Esophagus muscularis mucosa (tissue), 3 donors: ENCODE measurements around the gene SYNE1.

ENCODE experiments used
- POLR2A ChIP-seq: fragments of 450-650 bp; IDR thresholded peaks from one replicate; pipeline ENCODE4 v1.6.1; 2017; ENCODE audit warnings: antibody characterized with exemption, moderate library complexity, mild to moderate bottlenecking, low read depth
- TF ChIP-seq, protein P1 (sequence below), 3 experiments: fragments of 200-600 bp in 2 of 3; fragments of 450-650 bp in 1 of 3; sonication (generic) in 2 of 3; IDR thresholded peaks; one replicate each; pipeline ENCODE4 v1.5.1; 2017 to 2019; ENCODE audit warnings: antibody characterized with exemption in 3 of 3, mild to moderate bottlenecking in 2 of 3, moderate library complexity in 1 of 3

DNA sequence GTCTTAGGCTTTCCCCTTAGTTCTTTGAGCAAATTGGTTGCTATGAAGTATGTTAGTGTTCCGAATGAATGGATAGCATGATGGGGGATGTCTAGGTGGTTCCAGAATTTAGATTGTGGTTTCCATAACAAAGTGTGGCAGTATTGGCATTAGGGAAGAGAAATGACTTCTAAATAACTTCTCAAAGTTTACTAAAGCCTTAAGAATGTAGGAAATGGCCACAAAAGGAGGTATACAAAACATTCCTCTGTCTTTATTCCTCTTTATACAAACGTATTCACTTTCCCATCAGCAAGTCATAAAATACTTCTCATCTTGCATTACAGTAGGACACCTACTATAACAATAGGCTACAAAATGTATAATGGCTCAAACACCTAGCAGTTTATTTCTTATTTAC, 550.1 kb downstream of the SYNE1 start:
- TF ChIP-seq, protein P1, sequence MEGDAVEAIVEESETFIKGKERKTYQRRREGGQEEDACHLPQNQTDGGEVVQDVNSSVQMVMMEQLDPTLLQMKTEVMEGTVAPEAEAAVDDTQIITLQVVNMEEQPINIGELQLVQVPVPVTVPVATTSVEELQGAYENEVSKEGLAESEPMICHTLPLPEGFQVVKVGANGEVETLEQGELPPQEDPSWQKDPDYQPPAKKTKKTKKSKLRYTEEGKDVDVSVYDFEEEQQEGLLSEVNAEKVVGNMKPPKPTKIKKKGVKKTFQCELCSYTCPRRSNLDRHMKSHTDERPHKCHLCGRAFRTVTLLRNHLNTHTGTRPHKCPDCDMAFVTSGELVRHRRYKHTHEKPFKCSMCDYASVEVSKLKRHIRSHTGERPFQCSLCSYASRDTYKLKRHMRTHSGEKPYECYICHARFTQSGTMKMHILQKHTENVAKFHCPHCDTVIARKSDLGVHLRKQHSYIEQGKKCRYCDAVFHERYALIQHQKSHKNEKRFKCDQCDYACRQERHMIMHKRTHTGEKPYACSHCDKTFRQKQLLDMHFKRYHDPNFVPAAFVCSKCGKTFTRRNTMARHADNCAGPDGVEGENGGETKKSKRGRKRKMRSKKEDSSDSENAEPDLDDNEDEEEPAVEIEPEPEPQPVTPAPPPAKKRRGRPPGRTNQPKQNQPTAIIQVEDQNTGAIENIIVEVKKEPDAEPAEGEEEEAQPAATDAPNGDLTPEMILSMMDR (IDR thresholded peaks at IDR 0.05), result no peak
- TF ChIP-seq POLR2A, result no peak
